AG10803 (cell line): ENCODE data around the gene POLR3B.

Experiments used
- DNase-seq: peaks from one replicate; pipeline ENCODE4 v3.0.0; 2010; ENCODE audit warnings: low read depth
- H3K4me3 ChIP-seq: 2 replicates; pipeline ENCODE4 v1.5.1; 2011; ENCODE audit warnings: mild to moderate bottlenecking, low read length, control low read depth
- TF ChIP-seq, protein P1 (sequence below): conservative IDR thresholded peaks from 2 replicates; pipeline ENCODE4 v1.5.1; 2011; ENCODE audit warnings: mild to moderate bottlenecking, low read length, control low read depth, inconsistent platforms

The POLR3B gene

DNA sequence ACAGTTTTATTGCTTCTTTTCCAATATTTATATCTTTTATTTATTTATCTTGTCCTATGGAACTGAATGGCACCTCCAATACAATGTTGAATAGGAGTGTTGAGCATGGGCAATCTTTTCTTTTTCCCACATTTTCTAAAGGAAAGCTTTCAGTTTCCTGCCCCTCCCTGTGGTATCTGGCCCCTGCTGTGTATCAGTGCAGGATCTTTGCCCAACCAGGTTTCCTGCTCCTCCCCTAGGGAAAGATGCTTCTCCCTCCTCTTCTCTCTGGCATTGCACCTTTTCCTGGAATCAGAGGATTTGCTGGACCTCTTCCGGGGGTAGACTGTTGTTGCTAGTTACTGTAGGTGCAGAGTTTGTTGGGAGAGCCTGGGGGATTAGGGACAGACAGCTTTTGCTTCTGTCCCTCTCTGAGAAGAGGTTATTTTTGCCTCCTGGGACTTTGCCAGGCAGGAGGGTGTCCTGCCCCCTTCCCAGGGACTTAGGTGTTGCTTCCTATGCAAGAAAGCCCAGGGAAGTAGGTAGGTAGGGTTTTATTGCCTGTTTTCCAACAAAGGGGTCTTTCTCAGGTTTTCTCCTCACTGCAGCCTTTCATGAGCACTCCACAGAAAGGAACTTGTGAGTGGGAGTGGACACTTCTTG is 67.6 kb downstream of the POLR3B start:
- no peak for DNase-seq
- TF ChIP-seq, protein P1, sequence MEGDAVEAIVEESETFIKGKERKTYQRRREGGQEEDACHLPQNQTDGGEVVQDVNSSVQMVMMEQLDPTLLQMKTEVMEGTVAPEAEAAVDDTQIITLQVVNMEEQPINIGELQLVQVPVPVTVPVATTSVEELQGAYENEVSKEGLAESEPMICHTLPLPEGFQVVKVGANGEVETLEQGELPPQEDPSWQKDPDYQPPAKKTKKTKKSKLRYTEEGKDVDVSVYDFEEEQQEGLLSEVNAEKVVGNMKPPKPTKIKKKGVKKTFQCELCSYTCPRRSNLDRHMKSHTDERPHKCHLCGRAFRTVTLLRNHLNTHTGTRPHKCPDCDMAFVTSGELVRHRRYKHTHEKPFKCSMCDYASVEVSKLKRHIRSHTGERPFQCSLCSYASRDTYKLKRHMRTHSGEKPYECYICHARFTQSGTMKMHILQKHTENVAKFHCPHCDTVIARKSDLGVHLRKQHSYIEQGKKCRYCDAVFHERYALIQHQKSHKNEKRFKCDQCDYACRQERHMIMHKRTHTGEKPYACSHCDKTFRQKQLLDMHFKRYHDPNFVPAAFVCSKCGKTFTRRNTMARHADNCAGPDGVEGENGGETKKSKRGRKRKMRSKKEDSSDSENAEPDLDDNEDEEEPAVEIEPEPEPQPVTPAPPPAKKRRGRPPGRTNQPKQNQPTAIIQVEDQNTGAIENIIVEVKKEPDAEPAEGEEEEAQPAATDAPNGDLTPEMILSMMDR: no peak
- H3K4me3 ChIP-seq: no peak overlapping the region

DNA sequence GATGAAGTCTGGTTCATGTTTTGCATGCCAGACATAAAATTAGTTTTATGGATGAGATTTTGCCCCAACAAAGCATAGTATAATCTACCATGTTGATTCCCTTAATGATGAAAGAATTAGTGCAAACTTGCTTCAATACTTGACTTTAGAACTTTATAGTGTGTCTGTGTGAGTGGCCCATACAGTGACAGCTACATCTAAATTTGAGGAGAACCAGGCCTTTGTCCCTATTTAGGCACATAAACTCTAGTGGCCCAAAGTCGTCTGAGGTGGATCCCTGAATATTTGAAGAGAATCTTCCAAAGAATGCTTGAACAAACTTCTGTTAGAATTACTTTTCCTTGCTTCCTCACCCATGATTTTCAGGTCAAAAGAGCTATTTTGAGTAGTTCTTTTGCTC is 70.4 kb downstream of the POLR3B start:
- TF ChIP-seq, protein P1: no peak
- DNase-seq: no peak
- H3K4me3 ChIP-seq: no peak overlapping the region

DNA sequence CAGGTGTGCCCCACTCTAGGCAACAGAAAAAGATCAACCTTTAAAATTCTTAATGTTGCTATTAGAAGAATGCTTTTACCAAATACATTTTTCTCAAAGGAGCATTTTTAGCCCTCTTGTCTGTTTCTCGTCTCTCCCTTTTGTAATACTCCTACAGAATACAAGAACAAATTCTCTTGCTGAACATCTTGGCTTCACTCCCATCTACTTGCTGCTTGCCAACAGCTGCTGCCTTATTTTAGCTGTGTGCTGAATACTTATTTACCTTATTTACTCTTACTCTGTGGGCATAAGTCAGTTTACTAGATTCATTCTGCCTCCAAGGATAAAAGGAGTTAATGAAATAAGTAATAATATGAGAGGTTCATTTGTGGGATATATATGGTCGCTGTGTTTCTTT is 70.8 kb downstream of the POLR3B start:
- peak; percentile 58 for DNase-seq
- H3K4me3 ChIP-seq: no peak overlapping the region
- TF ChIP-seq, protein P1: no peak

DNA sequence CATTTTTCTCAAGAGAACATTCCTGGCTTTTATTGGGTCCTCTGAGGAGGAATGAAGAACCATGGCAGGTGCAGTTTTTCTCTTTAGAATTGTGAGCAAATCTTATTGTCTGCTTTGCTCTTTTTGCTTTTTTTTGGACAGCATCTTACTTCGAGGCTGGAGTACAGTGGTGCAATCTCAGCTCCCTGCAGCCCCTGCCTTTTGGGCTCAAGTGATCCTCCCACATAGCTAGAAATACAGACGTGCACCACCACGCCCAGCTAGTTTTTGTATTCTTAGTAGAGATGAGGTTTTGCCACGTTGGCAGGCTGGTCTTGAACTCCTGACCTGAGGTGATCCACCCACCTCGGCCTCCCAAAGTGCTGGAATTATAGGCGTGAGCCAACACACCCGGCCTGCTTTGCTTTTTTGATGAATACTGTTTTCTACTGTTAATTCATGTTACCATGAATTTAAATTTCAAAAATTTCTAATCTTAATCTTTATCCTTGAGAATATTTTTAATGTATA is 71.5 kb downstream of the POLR3B start:
- no peak overlapping the region for H3K4me3 ChIP-seq
- no peak for DNase-seq
- TF ChIP-seq, protein P1: no peak

DNA sequence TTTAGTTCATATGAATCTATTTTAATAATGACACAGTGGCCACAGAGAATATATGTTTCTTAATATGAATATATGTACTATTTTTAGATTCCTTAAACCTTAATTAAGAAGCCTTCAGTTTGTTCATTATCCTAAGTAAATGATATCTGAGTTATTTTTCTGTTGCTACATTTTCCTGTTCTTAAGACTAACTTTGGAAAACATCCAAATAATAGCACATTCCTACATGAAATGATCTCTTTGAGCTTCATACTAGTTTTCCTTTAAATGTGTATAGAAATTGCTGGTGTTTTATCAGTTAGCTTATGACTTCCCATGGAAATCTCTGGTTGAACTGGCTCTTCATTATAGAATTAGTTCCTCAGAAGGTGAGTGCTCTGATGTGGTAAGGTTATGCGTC is 72.1 kb downstream of the POLR3B start:
- no peak for DNase-seq
- TF ChIP-seq, protein P1: no peak
- no peak overlapping the region for H3K4me3 ChIP-seq

DNA sequence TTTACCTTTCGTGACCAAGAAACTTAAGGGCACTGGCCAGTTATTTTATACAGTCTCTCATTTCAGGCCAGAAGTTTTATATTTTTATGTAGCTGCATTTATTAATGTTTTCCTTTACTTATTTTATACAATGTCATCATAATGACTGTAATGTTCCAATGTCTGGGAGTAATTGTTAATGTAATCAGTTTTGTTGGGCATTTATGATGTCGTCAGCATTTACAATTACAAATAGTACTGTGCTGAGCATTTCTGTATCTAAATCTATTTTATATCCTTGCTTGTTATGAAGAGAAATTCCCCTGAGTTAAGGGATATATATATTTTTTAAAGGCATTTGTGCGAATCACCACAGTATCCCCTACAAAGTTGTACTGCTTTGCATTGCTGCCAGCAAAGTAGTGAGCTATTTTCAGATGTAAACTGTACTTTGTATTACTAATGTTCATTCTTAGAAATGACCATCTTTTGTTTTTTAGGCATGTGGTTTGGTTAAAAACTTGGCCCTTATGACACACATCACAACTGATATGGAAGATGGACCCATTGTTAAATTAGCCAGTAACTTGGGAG is 74.4 kb downstream of the POLR3B start:
- no peak for DNase-seq
- TF ChIP-seq, protein P1: no peak
- H3K4me3 ChIP-seq: no peak overlapping the region

DNA sequence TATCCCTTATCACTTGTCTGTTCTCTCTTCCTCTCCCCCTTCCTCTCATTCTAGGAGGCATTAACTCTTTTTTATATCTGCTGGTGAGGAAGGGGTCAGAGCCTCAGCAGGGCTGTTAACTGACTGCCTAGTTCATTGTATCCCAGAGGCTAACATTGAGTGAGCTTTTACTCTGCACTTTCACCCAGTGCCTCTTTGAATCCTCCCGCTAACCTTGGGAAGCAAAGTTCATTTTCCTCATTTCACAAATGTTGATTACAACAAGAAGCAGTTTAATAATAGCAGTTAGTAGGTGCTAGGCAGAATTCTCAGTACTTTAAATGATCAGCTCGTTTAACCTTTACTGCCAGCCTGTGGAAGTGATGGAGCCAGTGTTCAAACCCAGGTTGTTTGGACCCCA is 75.5 kb downstream of the POLR3B start:
- no peak overlapping the region for H3K4me3 ChIP-seq
- TF ChIP-seq, protein P1: no peak
- no peak for DNase-seq
